D721Med (cell line): ENCODE results near the gene CHRNA5.

Source experiments
- DNase-seq: peaks from one replicate; pipeline ENCODE4 v3.0.0; 2011; ENCODE audit warnings: low spot score; ENCODE audit not compliant: insufficient read length
- FAIRE-seq: peaks from 2 replicates; lab custom pipeline; 2011; peaks lifted over from hg19 to GRCh38; lab: Jason Lieb, UNC
- TF ChIP-seq, protein P1 (sequence below): IDR thresholded peaks from 2 replicates; pipeline ENCODE4 v1.5.1; 2012; ENCODE audit warnings: mild to moderate bottlenecking, control low read depth; ENCODE audit not compliant: insufficient read depth; ENCODE audit errors: missing control alignments

Gene CHRNA5

DNA sequence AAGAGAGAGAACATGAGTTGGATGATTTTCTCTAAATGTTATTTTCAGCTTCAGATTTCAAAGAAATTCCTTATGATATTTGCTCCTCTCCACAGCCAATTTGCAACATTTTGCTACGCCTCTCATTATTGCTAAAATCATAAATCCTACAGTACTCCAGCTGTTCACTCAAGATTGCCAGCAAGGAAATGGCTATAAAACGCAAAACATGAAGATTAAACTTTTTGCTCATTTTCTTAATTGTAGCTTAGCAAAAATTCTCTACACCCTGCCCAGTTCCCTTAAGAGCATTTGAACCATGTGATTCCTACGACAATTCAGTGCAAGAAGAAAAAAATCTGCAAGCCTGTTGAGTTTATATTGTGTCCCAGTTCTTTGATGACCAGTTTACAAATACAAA, 48.7 kb downstream of the CHRNA5 start:
- TF ChIP-seq, protein P1, sequence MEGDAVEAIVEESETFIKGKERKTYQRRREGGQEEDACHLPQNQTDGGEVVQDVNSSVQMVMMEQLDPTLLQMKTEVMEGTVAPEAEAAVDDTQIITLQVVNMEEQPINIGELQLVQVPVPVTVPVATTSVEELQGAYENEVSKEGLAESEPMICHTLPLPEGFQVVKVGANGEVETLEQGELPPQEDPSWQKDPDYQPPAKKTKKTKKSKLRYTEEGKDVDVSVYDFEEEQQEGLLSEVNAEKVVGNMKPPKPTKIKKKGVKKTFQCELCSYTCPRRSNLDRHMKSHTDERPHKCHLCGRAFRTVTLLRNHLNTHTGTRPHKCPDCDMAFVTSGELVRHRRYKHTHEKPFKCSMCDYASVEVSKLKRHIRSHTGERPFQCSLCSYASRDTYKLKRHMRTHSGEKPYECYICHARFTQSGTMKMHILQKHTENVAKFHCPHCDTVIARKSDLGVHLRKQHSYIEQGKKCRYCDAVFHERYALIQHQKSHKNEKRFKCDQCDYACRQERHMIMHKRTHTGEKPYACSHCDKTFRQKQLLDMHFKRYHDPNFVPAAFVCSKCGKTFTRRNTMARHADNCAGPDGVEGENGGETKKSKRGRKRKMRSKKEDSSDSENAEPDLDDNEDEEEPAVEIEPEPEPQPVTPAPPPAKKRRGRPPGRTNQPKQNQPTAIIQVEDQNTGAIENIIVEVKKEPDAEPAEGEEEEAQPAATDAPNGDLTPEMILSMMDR, result no peak
- FAIRE-seq (no peak), DNase-seq (no peak)

GRCh38 chr15:78615151-78615589, 49.9 kb downstream of the CHRNA5 start:
- FAIRE-seq (no peak), DNase-seq (no peak)
- TF ChIP-seq, protein P1, result no peak

- FAIRE-seq, result no peak
- DNase-seq, result no peak
- TF ChIP-seq, protein P1, result no peak
Measured at GRCh38 chr15:78616506-78616905, 51.2 kb downstream of the CHRNA5 start.

DNA sequence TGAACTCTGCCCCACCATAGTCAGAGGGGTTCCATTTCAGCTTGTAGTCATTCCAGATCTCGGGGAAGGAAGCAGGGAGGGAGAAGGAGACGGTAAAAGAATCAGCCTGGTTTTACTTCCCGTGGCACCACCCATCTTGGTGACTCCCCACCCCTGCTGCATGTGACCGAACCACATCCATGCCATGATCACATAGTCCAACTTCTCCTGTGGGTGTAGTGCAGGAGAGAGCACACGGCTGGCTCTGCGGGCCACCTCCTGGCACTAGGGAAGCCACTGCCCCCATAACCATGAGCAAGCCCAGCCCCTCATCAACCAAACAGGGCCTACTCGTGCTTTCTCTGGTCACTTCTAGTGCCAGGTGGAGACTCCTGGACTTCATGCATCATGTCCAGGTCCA, 51.8 kb downstream of the CHRNA5 start:
- TF ChIP-seq, protein P1, result no peak
- DNase-seq, result no peak
- FAIRE-seq, result no peak

- TF ChIP-seq, protein P1, result no peak
- FAIRE-seq (no peak), DNase-seq (no peak)
Measured at GRCh38 chr15:78617516-78617915, 52.2 kb downstream of the CHRNA5 start.

- FAIRE-seq (no peak), DNase-seq (no peak)
- TF ChIP-seq, protein P1, result no peak
Measured at GRCh38 chr15:78618064-78618463, 52.7 kb downstream of the CHRNA5 start.

DNA sequence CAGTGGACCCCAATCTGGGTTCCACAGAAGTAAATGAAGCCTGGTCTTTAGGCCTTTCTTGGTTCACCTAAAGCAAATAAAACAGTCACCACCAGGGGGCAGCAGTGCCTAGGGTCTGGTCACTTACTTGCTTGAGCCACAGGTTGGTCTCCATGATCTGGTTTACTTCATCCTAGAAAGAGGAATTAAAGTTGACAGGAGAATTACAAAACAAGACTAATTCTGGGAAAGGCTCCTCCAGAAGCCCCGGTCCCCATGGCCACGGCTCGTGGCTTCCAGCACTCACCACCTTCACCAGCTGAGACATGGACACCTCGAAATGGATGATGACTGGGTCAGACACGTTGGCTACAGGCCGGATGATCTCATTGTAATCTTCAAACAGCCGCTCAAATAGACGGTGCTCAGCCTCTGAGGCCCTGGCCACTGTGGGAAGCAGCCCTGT, 53.2 kb downstream of the CHRNA5 start:
- TF ChIP-seq, protein P1, result peak; percentile 89
- DNase-seq (peak; percentile 86), FAIRE-seq (peak; percentile 44)
